GM21825 (cell line): ENCODE results near the gene C10orf143.
"Not testable (repeated sequence)": the region's sequence is repeated elsewhere in the genome, so short reads cannot be mapped to it uniquely, and the experiment has no call there.

Experiments
- ATAC-seq: cut with Tn5 transposase; IDR thresholded peaks from one replicate; pipeline ENCODE4 v1.9.1; 2021; ENCODE audit warnings: mild to moderate bottlenecking, moderate library complexity; ENCODE audit not compliant: unreplicated experiment

The C10orf143 gene

GRCh38 chr10:130110246-130111112 is at the start of gene C10orf143:
C10orf143 (minus strand) TSS chr10:130110830; CDS start chr10:130110772, 58 bp downstream.
- peak; percentile 84 for ATAC-seq

- ATAC-seq, result no peak
Observed at GRCh38 chr10:130159192-130159794, 48.7 kb upstream of the C10orf143 start.

DNA sequence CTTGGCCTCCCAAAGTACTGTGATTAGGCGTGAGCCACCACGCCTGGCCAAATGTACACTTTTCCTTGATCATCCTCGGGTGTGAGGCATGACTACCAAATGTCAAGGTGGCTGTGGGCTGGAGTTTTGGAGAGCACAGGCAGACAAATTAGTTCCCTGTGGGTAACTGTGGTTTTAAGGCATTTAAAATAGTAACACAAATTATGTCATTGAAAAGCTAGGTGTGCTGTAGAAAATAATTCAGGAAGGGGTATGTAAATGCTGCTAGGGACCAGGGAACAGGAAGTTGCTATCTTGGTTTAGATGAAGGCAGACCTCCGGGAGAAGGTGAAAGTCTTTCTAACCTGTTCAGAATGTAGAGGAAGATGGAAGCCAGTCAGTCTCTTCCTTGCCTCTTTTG is 35.4 kb upstream of the C10orf143 start:
- no peak for ATAC-seq

DNA sequence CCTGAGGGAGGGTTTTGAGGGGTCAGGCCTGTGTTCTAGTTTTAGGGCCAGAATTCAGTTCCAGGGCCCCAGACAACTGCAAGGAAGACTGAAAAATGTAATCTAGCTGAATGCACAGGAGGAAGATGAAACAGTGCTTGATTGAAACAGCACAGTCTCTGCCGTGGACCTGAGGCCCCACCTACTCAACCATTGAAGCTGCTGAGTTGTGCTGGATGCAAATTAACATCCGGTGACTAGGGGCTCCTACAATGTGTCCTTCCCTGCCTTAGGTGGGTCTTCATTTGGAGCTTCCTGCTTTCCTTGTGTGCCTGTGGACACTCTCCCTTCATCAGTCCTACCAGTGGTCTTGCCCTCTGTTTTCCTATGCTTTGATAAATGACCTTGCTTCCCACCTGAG is 31.2 kb upstream of the C10orf143 start:
- peak; percentile 76 for ATAC-seq

DNA sequence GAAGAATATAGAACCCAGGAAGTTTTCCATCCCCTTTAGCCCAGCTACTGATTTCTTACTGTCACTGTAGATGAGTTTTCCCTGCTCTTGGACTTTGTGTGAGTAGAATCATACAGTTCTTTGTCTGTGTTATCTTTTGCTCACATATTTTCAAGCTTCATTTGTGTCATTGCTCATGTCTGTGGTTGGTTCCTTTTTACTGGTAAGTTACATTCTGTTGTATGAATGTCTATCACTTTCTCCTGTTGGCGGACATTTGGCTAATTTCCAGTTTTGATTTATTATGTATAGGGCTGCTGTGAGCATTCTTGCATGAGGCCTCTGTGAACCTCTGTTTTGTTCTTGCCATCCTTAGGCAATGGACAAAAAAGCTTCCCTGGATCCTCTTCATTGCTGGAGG is 30.8 kb upstream of the C10orf143 start:
- ATAC-seq, result peak; percentile 36

GRCh38 chr10:130141038-130141437 is 30.4 kb upstream of the C10orf143 start:
- no peak for ATAC-seq

DNA sequence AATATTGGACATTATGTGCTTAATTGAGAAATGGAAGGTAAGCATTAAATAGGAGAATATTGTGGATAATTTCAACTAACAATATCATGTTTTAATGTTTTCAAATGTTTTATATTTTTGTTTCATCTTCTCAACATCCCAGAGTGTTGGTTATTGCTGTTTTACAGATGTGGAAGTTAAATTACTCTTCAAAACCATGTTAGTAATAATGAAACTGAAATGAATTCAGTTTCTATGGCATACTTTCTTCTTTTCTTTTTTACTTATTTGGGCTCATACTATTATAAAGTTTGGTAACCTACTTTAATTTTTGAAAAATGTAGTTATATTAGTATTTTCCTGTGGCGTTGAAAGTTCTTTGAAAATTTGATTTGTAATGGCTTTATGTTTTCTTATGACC is 29.8 kb upstream of the C10orf143 start:
- ATAC-seq, result no peak

- no peak for ATAC-seq
Observed at GRCh38 chr10:130138479-130138866, 27.8 kb upstream of the C10orf143 start.

- no peak for ATAC-seq
Observed at GRCh38 chr10:130137659-130138478, 27.2 kb upstream of the C10orf143 start.

GRCh38 chr10:130137090-130137448 is 26.4 kb upstream of the C10orf143 start:
- ATAC-seq, result no peak

DNA sequence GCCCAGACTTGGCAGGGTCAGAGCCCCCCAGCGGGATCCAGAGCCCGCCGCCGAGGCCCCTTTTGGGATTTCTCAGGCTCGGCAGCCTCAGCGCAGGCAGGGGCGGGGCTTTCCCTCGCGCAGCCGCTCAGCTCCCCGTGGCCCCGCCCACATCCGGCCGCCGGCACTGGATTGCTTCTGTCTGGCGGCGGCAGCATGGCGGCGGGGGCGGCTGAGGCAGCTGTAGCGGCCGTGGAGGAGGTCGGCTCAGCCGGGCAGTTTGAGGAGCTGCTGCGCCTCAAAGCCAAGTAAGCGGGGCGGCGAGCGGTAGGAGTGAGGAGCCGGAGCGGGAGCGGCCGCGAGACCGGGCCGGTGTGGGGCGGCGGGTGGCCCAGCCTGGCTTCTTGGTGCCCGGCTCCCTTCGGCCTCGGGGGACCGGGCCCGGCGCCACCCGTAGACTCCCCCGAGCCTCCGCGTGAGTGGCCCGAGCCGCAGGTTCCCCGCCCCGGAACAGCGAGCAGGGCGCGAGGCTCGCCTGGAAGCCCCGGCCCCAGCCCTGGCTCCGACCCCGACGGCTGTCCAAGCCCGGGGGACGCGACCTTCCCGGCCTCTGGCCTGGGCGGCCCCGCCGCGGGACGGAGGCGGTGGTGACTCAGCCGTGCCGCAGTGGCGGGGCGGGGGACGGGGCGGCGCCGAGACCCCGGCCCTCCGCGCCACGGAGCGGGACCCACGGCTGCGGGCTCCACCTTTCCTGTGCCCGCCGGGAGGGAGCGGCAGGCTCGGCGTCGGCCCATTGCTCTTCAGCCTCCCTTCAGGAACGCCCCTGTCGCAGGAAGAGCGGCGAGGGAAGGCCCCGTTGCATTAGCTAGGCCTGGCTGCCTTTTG is 25.8 kb upstream of the C10orf143 start, which contains the start of gene GLRX3:
Gene GLRX3, plus strand, starts transcription at position 166 of the 864 bp plus-strand sequence. Its CDS starts 30 bp downstream, at position 196.
- ATAC-seq, result peak; percentile 85

- ATAC-seq, result peak; percentile 15
Observed at GRCh38 chr10:130135676-130136225, 25.1 kb upstream of the C10orf143 start.

- ATAC-seq, result no peak
Observed at GRCh38 chr10:130128922-130129321, 18.3 kb upstream of the C10orf143 start.

- no peak for ATAC-seq
Observed at GRCh38 chr10:130128062-130128781, 17.6 kb upstream of the C10orf143 start.

DNA sequence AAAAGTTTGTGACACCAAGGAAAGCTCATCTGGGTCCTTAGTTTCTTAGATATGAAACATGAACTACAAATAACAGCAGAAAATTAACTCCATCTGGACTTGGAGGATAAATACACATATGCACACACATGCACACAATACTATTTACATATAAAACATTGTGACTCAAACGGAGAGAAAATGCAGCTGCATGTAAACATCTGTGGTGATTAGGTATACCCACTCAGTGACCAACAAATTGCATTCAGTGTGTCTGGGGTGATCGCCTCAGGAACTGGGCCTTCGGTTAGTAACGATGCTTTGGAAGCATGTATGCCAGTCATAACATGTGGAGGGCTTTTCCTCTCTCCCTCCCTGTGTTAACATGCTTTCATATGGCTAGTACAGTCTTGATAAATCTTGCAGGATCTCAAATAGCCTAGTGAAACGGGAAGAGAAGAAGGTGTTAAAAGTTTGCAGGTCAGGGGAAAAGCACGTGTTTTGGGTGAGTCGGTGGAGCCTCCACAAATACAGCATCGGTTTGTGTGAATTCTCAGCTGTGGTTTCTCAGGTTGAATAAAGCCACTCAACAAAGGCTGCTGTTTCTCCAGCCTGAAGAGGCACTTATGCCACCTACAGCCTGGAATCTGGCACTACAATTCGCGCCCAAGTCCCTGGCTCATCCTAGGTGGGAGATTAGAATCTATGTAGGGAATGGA is 16.9 kb upstream of the C10orf143 start:
- ATAC-seq, result peak; percentile 89

- ATAC-seq, result no peak
Observed at GRCh38 chr10:130121486-130122079, 11.0 kb upstream of the C10orf143 start.

DNA sequence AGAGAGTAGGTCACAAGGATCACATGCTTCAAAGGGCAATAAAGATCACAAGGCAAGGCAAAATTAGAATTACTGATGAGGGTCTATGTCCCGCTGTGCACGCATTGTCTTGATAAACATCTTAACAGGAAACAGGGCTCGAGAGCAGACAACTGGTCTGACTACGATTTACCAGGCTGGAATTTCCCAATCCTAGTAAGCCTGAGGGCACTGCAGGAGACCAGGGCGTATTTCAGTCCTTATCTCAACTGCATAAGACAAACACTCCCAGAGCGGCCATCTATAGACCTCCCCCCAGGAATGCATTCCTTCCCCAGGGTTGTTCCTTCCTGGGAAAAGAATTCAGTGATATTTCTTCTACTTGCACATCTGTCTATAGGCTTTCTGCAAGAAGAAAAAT is 6.9 kb upstream of the C10orf143 start:
- not testable (repeated sequence) for ATAC-seq

GRCh38 chr10:130116942-130117341 is 6.3 kb upstream of the C10orf143 start:
- not testable (repeated sequence) for ATAC-seq
